GM12873 (cell line): ENCODE measurements around the gene NCK2.

Source experiments
- TF ChIP-seq, protein P1 (sequence below): IDR thresholded peaks from 2 replicates; pipeline ENCODE4 v1.5.1; 2012; ENCODE audit warnings: low read depth, mild to moderate bottlenecking, moderate library complexity, low read length, control low read depth; ENCODE audit not compliant: insufficient read depth; ENCODE audit errors: missing control alignments

NCK2 gene

DNA sequence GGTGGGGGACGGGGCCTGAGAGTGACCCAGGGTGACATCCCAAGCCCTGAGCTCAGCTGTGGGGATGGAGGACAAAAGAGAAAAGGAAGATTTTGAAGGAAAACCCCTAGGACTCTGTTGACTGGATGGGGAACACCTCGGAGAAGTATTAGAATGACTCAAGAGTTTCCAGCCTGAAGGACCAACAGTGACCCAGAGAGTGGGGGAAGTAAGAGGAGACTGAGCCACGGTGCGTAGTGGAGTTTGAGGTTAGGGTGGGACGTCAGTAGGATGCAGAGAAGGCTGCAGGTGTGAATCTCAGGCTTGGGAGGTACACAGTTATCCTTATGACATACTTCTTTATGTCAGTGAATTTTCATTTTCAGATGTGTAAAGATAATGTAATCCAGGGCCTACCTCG lies 119.5 kb downstream of the NCK2 start:
- TF ChIP-seq, protein P1, sequence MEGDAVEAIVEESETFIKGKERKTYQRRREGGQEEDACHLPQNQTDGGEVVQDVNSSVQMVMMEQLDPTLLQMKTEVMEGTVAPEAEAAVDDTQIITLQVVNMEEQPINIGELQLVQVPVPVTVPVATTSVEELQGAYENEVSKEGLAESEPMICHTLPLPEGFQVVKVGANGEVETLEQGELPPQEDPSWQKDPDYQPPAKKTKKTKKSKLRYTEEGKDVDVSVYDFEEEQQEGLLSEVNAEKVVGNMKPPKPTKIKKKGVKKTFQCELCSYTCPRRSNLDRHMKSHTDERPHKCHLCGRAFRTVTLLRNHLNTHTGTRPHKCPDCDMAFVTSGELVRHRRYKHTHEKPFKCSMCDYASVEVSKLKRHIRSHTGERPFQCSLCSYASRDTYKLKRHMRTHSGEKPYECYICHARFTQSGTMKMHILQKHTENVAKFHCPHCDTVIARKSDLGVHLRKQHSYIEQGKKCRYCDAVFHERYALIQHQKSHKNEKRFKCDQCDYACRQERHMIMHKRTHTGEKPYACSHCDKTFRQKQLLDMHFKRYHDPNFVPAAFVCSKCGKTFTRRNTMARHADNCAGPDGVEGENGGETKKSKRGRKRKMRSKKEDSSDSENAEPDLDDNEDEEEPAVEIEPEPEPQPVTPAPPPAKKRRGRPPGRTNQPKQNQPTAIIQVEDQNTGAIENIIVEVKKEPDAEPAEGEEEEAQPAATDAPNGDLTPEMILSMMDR: no peak

DNA sequence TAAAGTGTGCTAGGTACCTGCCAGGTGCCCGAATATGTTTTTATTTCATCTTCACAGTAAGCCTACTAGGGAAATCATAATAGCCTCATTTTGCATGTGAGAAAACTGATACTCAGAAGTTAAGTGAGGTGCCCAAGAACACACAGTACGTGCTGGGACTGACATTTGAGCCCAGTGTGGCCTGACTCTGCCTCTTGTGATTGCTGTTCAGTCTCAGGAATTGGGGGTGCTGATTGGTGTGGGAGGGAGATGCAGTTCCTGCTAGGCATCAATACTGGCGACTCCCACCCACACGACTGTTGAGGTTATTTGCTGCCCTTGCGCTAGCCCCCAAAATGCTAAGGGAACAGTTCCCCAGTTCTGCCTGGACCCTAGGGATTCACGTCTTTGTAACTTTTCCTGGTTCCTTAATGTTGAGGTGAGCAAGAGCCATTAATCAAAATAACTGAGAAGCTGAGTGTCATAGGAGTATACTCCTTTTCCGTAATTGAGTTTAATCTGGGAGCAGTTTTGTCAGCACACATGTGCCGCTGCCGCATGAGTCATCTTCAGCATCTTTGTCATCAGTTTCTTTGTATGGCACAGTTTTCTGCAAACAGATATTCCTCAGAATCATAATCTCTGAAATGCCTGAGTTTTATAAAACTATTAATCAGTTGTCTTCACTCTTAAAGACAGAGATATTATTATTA lies 120.7 kb downstream of the NCK2 start:
- TF ChIP-seq, protein P1: no peak

DNA sequence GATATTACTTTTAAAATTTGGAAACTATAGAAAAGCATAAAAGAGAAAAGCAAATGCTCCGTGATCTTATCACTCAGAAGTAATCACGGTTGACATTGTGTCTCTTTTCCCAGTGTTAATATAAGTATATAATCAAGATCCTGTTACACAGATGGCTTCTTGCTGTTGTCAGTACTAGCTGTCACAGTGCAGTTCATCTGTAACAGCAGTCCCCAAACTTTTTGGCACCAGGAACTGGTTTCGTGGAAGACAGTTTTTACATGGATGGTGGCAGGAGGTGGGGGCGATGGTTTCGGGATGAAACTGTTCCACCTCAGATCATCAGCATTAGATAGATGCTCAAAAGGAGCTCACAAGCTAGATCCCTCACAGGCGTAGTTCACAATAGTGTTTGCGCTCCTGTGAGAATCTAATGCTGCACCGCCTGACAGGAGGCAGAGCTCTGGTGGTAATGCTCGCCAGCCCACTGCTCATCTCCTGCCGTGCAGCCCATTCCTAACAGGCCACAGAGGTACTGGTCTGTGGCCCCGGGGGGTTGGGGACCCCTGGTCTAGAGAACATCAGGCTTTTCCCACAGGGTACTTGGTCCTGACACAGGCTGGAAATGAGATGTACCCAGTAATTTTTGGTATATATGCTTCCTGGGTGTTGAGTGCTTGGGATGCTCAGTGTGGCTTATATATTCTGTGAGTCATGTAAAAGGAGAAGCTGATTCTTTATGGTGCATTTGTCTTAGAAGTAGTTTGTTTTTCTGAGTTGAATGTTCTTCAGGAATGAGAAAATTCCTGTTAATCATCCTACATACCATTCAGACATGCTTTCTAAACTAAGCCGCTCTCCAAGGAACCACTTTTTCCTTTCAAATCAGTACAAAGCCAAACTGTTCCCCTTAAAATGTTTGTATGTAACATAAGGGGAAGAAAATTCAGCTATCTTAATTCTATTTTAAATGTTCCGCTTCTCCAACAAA lies 121.8 kb downstream of the NCK2 start:
- TF ChIP-seq, protein P1: no peak

DNA sequence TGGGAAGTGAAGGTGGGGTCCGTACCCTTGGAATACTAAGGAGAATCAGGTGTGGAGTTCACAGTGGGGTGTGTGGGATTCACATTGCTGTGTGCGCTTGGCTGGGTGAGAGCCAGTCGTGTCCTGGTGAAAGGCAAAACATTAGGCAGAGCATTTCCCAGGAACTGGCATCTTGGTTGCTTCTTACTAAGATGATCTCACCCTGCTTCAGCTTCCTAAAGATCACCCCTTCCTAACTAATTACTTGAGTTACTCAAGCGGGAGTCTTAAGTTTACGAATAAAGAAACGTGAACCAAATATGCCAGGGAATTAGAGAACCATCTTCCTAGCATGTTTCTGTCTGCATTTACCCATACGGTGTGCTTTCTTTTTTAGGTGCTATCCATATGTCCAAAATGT lies 122.9 kb downstream of the NCK2 start:
- TF ChIP-seq, protein P1: no peak

DNA sequence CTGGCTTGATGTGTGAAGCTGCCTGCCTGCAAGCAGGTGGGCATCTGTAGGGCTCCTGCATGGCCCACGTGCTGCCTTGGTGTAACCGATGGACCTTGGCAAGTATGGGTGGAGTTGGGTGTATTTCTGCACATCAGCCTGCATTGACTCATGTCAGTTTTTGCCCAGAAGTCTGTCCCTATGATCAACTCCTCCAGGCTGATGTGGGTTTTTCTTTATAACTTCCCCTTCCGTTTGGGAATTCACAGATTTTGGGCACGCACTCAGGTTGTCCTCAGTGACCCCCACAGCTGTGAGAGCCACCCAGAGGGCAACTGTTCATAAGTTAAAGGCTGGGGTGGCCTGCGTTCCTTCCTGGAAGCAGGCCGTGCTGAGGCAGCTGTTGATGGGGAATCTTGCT lies 123.3 kb downstream of the NCK2 start:
- TF ChIP-seq, protein P1: no peak

DNA sequence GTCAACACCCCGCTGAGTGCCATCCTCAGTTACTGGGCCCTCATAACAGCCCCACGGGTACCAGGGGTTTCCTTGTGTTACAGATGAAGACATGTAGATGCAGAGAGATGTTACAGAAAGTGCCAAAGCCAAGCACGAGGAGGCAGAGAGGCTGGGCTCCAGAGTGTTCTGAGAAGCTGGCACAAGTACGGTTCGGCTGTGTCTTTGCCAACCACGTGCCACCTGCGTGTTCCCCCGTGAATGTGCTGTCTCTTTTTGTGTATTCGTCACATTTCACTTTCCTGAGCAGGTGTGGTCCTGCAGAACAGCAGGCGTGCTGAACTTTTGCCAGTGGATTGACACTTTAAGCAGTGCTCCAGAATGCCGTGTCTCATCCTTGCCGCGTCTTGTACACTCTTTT lies 124.6 kb downstream of the NCK2 start:
- TF ChIP-seq, protein P1: no peak

DNA sequence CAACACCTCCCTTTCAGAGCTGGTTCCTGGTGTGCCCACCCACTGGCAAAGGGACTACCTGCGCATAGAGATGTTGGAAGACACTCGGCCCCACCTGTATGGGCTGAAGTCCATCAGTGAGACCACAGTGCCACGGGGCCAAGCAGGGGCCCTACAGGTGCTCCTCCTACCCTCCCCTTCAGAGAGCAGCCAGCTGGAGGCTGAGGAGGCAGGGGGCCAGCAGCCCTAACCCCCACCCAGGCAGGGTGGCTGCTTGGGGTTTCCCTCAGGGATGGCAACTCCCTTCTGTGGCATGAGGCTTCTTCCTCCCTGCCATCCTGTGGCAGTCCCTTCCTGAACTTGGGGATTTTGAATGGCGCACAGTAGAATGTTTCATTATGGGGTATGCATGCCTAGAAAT lies 125.3 kb downstream of the NCK2 start:
- TF ChIP-seq, protein P1: no peak
